HG02943 (cell line): ENCODE results near the gene CLMN.

Experiments
- ATAC-seq: cut with Tn5 transposase; IDR thresholded peaks from one replicate; pipeline ENCODE4 v1.9.1; 2021; ENCODE audit warnings: mild to moderate bottlenecking, low read depth, moderate library complexity; ENCODE audit not compliant: unreplicated experiment

CLMN gene, protein sequence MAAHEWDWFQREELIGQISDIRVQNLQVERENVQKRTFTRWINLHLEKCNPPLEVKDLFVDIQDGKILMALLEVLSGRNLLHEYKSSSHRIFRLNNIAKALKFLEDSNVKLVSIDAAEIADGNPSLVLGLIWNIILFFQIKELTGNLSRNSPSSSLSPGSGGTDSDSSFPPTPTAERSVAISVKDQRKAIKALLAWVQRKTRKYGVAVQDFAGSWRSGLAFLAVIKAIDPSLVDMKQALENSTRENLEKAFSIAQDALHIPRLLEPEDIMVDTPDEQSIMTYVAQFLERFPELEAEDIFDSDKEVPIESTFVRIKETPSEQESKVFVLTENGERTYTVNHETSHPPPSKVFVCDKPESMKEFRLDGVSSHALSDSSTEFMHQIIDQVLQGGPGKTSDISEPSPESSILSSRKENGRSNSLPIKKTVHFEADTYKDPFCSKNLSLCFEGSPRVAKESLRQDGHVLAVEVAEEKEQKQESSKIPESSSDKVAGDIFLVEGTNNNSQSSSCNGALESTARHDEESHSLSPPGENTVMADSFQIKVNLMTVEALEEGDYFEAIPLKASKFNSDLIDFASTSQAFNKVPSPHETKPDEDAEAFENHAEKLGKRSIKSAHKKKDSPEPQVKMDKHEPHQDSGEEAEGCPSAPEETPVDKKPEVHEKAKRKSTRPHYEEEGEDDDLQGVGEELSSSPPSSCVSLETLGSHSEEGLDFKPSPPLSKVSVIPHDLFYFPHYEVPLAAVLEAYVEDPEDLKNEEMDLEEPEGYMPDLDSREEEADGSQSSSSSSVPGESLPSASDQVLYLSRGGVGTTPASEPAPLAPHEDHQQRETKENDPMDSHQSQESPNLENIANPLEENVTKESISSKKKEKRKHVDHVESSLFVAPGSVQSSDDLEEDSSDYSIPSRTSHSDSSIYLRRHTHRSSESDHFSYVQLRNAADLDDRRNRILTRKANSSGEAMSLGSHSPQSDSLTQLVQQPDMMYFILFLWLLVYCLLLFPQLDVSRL

DNA sequence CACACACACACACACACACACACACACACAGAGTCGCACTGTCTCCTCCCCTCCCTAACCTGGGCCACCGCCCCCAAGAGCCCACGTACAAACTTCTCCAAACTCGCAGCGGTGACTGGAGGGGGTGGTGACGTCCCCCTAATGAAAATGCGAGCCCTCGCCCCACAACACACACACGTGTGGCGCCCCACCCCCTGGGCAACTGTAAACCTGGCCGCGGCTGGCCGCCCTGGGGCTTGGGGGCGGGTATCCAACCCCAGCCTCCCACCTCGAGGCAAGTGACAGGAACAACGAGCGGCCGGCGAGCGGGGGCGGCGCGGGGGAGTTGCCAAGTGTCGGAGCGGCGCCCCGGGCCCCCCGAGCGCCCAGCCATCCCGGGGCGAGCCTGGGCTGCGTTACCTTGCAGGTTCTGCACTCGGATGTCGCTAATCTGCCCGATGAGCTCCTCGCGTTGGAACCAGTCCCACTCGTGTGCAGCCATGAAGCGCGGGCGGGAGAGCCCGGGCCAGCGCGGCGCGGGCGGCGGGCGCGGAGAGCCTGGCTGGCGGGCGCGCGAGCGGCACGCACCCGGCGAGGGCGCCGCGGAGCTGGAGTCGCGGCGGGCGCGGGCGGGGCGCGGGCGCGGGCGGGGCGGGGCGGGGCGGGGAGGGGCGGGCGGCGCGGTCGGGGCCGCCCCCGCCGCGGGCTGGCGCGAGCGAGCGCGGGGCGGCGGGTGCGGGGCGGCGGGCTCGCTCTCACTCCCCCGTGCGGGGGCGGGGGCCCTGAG is at the start of gene CLMN:
Gene CLMN, minus strand, starts transcription at position 597 of the 766 bp plus-strand sequence. Its CDS starts 116 bp downstream, at position 481.
- ATAC-seq, result no peak

DNA sequence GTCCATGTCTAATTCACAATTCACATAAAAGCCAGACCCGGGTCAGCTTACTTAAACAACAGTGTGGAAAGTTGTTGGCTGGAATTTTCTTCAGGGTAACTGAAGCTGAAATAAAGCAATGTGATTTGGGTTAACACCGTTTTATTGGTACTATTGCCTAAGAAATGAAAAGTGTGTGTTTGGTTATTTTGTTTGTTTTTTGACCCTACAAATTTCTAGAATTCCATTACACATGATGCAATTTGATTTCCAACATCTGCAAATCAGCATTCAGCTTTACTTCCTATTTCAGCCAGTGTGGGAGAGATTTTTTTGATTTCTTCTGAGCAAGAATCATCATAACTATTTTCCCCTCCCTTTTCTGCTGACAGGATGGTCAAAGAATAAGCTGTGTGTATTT is 45.7 kb upstream of the CLMN start:
- ATAC-seq, result no peak

DNA sequence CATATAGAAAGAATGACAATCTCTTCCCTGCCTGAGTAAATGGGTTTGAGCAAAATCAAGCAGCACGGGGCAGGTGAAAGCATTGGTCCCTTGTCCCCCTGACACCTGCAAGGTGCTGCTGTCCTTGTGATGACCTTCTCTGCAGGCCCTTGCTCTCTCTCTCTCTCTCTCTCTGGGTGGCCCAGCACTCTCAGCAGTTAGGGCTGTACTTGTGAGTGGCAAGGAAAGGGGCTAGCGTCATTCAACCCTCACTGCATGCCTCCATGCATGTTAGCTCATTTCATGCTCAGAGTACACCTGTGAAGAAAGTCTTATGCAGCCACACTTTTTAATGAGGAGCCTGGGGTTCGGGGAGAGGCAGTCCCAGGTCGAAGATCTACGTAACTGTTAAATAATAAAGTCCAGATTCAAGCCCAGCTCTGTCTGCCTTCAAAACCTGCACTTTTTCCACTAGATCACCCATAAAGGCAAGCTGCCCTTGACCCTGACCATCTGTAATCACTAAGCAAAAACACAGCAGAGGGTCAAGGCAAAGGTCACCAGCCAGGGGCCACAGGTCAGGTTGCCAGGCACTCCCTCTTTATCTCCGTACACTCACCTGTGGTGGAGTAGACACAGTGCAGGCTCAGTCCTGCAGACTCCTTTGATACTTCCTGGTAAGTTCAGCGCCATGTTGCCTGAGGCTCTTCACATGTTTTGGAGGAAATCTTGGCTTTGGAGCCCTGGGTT is 44.9 kb upstream of the CLMN start:
- no peak for ATAC-seq

DNA sequence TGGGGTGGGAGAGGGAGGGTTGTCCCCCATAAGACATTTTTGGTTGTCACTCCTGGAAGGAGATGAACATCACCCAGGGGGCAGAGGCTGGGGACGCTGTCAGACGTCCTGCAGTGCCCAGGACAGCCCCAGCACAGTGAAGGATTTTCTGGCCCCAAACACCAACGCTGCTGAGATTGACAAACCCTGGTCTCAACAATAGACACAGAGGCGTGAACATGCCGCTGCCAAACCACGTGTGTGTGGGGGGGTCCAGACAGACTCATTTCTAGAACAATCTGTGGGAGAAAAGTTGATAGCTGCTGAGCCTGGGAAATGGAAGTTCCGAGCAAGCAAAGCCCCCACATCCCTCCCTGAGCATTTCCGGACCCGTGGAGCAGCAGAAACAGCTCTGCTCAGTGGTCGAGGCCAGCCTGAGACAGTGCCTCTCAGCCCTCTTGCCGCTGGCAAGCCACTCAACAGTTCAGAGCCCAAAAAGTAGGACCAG is 43.8 kb upstream of the CLMN start:
- ATAC-seq, result no peak

DNA sequence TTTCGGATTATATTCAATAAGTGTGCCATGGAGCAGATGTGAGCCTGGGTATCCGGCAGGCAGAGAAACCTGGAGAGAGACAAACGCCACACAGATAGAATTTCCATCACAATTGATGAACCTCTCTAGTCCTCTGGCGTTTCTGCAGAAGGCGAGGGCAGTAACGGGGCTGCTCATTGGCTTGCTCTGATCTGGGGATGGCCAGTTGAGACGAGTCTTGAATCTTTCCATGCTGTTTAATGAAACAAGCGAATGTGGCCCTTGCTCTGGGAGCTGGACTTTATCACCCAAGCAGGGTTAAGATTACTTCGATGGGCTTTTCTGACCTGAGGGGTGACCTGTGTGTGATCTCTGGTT is 42.4 kb upstream of the CLMN start:
- ATAC-seq, result no peak

DNA sequence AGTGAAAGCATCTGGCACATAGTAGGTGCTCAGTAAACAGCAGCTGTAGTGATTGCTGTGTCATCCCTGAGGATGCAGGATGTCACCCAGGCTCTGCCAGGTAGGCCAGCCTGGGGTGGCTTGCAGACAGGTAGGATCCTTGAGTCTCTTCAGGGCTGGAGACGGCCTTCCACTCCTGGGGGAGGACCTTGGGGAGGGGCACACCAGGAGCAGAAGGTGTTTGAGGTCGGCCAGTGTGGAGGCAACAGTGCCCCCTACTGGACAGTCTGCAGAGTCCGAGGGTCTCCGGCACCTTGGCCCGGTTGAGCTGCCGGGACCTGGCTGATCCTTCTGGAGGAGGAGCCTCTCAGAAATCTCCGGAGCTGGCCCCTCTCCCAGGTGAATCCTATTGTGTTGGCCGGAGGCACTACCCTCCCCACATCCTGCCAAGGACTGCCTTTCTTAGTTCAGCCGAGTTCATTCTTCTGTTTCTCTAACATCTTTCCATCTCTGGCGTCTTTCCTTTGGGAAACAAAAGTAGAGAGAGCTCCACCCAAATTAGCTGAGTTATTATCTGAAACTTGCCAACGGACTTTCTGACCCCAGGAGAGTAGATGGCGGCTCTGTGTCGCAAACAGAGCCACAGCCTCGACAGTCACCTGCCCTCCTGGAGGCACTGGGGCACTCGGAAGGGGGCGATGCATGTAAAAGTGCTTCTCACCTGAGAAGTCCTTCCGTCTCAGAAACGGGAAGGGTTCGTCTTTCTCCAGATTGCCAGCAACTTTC is 41.8 kb upstream of the CLMN start:
- no peak for ATAC-seq

DNA sequence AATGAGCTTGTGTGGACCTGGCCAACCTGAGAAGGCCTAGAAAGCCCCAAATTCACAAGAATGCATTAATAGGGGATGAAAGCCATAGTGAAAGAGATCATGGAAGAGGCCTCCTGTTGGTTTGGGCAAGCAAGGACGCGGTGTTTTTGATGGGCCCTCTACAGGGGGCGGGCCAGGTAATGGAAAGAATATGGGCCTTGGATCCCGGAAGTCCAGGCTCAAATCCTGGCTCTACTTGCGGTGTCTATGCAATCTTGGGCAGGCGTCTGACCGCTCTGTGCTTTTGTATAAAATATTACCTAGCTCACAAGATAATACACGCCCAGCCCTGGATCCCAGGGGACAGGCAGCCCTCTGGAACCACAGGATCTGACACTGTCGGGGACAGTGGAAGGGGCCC is 41.1 kb upstream of the CLMN start:
- ATAC-seq, result no peak

DNA sequence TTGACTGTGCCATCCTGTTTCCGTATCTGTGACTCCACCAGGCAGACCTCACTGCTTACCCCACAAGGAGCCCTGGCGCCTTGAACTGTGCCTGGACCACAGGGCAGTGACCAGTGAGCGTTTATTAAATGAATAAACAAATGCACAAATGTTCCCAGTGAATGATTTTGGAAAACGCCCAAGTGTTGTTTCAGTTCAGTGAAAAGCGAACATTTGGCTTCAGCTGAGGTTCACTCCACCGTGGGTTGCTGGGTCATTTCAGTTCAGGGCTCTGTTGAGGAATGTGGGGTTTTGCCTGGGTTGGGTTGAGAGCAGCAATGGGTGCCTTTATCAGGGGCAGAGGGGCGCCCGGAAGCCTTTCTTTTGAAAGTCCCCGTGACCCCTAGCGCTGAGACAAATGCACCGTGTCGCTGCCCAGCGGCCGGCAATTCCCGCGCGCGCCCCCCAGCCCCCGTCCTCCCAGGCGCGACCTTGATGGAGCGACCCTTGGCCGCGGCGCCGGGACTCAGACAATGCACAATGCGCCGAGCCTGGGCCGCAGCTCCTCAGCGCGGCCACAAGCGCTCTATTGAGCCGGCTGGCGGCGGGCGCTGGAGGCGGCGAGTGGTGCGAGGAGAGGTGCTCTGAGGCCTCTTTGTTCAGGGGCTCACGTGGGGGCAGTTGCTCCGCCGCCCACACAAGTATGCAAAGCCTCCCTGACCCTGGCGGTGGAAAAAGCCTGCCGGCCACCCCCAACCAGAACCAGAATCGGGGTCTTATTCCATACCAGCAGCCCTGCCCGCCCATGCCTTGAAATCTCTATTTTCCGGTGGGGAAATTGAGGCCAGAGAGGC is 40.5 kb upstream of the CLMN start:
- no peak for ATAC-seq

DNA sequence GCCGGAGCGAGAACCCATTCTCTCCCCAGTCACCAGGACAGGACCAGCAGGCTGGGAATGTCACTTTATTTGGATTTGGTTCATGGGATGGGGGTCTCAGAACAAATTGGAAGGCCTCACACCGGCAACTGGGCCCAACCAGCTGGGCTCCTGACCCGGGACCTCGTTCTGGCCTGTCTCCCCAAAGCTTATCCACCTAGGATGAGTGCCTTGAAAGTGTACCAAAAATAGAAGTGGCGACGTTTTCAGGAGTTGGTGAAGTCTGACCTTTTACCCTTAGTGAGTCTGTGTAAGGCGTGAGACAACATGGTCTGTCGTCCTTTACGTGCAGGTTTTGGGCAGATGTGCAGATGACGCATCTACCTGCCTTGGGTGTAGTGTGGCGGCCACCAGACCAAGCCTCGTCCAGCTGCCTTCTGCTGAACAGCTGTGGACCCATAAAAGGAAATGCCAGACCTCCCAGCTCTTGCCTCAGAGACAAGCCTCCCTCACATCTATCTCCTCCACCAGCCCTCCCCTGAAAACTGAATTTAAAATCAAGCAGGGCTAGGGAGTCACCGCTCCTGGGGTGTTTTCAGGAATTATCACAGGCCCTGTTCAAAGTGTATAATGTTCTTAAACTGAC is 36.6 kb upstream of the CLMN start:
- ATAC-seq, result no peak

DNA sequence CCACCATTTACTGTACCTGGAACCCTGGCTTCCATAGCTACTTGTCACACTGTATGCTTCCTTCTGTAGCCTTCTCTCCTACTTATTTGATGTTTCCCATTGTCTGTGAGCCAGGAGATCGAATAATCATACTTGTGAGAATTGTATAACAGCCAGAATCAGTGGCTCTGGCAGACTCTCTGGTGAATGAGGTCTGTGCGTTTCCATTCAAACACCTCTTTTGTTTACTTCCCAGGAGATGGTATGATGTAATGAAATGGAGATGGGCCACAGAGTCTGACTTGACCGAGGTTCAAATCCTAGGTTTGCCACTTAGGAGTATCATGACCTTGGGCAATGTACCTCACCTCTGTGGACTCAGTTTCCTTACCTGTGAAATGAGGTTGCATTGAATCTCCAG is 35.7 kb upstream of the CLMN start:
- no peak for ATAC-seq

DNA sequence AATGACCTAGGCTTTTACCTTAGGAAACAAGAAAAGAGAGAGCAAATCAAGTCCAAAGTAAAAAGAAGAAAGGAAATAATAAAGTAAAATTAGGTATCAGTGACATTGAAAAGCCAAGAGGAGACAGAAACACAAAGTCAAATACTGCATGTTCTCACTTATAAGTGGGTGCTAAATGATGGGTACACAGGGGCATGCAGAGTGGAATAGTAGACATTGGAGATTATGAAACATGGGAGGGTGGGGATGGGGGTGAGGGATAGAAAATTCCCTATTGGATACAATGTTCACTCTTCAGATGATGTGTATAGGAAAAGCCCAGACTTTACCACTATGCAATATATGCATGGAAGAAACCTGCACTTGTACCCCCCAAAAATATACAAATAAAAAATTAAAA is 35.1 kb upstream of the CLMN start:
- no peak for ATAC-seq

DNA sequence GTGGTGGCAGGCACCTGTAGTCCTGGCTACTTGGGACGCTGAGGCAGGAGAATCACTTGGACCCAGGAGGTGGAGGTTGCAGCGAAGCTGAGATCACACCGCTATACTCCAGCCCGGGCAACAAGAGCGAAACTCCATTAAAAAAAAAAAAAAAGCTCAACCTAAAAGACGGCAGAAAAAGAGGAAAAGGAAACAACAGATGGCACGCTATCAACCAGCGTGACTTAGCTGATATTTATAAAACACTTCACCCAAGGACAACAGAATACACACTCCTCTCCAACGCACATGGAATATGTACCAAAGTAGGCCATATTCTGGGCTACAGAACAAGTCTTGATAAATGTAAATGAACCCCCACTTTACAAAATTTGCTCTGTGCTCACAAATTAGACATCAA is 34.0 kb upstream of the CLMN start:
- ATAC-seq, result no peak

DNA sequence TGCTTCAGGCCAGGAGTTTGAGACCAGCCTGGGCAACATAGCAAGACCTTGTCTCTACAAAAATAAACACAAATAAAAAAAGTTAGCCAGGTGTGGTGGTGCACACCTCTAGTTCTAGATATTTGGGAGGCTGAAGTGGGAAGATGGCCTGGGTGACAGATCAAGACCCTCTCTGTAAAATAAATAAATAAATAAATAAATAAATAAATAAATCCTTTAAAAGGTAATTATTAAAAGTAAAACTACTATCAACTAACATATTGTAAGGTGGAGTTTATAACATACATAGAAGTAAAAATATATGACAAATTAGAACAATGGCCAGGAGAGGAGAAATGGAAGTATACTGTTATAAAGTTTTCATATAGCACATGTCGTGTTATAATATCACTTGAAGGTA is 33.3 kb upstream of the CLMN start:
- ATAC-seq, result no peak

DNA sequence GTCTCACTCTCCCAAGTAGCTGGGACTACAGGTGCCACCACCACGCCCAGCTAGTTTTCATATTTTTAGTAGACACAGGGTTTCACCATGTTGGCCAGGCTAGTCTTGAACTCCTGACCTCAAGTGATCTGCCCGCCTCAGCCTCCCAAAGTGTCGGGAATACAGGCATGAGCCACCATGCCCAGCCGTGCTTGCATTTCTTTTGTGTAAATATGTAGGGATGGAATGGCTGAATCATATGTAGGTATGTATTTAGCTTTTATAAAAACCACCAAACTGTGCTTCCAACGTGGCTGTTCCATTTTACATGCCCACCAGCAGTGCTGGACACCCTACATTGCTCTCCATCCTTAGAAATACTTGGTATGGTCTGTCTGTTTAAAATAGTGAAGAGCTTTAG is 32.8 kb upstream of the CLMN start:
- ATAC-seq, result no peak

DNA sequence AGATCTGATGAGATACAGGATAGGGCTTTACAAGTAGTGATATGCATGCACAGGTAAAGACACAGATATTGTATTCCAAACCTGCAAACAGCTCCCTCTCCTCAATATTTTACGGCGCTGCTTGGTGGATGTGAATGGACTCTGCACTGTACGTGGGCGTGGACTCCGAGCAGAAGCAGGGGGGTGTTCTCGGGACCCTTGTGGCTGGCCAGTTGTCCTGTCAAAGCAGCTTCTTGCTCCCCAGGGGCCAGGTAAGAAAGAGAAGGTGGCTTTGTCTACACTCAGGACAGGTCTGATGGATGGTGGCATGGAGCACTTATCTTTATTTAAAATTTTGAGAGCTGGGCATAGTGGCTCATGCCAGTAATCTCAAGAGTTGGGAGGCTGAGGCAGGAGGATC is 29.5 kb upstream of the CLMN start:
- no peak for ATAC-seq

DNA sequence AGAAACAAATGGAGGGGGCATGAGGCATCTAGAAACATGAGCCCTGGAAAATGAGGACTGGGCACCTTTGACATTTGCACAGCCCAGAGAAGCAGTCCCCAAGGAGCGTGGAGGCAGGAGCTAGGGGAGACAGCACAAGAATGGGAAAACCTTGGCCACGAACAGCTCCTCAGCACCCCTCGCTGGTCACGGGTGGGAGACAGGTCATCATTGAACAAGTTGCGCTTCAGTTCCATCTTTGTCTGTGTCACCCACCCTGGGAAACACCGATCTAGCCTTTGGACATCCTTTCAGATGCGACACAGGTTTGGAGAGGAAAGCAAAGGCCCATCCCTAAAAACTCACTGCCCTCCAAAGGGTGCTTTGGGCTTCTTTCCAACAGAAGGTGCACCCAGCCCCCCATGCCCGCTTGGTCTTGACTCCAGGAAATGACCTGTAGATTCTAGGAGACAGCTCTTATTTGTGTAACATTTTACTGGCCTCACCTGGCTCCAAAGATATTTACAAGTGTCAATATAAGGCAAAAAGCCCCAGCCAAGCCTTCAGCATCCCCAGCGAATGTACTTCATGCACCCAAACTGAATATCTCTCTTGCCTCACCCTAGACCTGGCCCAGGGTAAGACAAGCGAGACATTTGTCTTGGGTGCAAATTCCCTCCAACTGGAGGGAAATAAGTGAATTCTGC is 28.8 kb upstream of the CLMN start:
- ATAC-seq, result no peak

DNA sequence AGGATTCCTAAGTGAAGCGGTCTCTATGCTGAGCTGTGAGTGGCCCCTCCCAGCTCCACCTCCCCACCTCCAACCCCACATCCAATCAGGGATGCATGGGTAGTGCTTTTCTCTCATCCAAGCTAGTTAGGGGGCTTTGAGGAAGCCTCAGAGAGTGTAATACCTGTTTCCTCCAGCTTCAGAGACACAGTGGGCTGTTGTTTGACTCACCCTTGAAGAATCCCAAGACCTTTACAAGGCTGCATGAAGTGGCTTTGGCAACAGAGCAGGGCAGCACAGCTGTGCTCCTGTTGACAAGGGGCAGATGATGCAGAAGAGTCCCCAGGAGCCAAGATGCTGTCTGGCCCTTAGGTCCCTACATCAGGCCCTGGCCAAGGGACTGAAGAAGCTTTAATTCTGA is 27.1 kb upstream of the CLMN start:
- no peak for ATAC-seq
